ENCODE data around the gene UPK3B. TPM values are rescaled to one million over a fixed set of nuclear protein-coding genes. Genes with fewer than 3 reads are reported as not detected.
"Not testable (repeated sequence)": the region's sequence is repeated elsewhere in the genome, so short reads cannot be mapped to it uniquely, and the experiment has no call there.

The UPK3B gene
- 1.2 and 2.6 TPM in 2 replicates for total RNA-seq (2013; cell fraction: nucleolus; rRNA removed)
- total RNA-seq (2014; rRNA removed) (0.71 TPM in 1 of 2 replicates, not detected in the other), total RNA-seq (2014; rRNA removed; fragmentation: Illumina TruSeq; extraction: Trizol) (0.18 and 0.27 TPM in 2 replicates), total RNA-seq (2021) (0.72 and 1.3 TPM in 2 replicates), polyA plus RNA-seq (2011; rRNA removed) (0.16 TPM in 1 of 2 replicates, not detected in the other), polyA plus RNA-seq (2014; fragmentation: Illumina TruSeq; extraction: Trizol) (not detected in 2 replicates), polyA plus RNA-seq (2014; fragmentation: Nextera tagmentation; extraction: Ambion mirVana) (not detected), polyA plus RNA-seq (2014; rRNA removed) (not detected in 2 replicates), polyA plus RNA-seq (2016; fragmentation: Nextera tagmentation; extraction: Ambion mirVana) (under 1 TPM; 0.26 to 0.35 TPM), polyA minus RNA-seq (2011; rRNA and poly(A)+ RNA removed) (0.05 TPM in 1 of 2 replicates, not detected in the other), Bru-seq, nascent RNA (percentile 32 among the genes with signal in this experiment), BruChase-seq, experiment 1, labeled RNA remaining after a 6-hour chase (percentile 41 among the genes with signal in this experiment), BruChase-seq, experiment 2, labeled RNA remaining after a 2-hour chase (percentile 36 among the genes with signal in this experiment)
- not detected for polyA plus RNA-seq (2011; ENCODE audit: low read depth)
- polyA plus RNA-seq (2011; cell fraction: cytosol; rRNA removed): not detected in 2 replicates
- polyA plus RNA-seq (2011; cell fraction: nucleus; rRNA removed): 0.39 and 0.43 TPM in 2 replicates
- 0.09 and 0.10 TPM in 2 replicates for polyA plus RNA-seq (2012)
- polyA minus RNA-seq (2011; cell fraction: cytosol; rRNA and poly(A)+ RNA removed): not detected in 2 replicates
- polyA minus RNA-seq (2011; cell fraction: nucleus; rRNA and poly(A)+ RNA removed): 1.5 and 3.5 TPM in 2 replicates
- long read RNA-seq, experiment 1: 0 reads
- long read RNA-seq, experiment 2: 0 reads

- Histone ChIP-seq H3K36me3 (ENCODE audit: control insufficient read depth in 2 of 2, insufficient read depth in 2 of 2, low read length in 1 of 2) (peaks cover 0 to 2% of the 10 kb centered on the region in 2 experiments; a peak in 2 of 4 replicates), H2AFZ (ENCODE audit: control insufficient read depth, low read depth, low read length) (no peak within 1 kb of the TSS), H3K4me3 (no peak within 1 kb of the TSS), H3K9me3 (replicated peaks; ENCODE audit: control insufficient read depth, insufficient read depth, low read length) (no peaks in the 10 kb centered on the region), H3K27me3 (replicated peaks in 1 of 2; ENCODE audit: control insufficient read depth in 2 of 2, insufficient read depth in 2 of 2, low read length in 1 of 2) (no peaks in the 10 kb centered on the region), H3K4me1 (ENCODE audit: control insufficient read depth, insufficient read depth, low read length) (no peaks in the 10 kb centered on the region), H3K4me2 (ENCODE audit: control insufficient read depth, insufficient read depth) (no peak within 1 kb of the TSS), H3K9ac (ENCODE audit: control insufficient read depth, insufficient read depth, low read length) (no peak within 1 kb of the TSS), H3K27ac (ENCODE audit: control insufficient read depth, insufficient read depth) (no peak within 1 kb of the TSS), H3K79me2 (ENCODE audit: control insufficient read depth, insufficient read depth, low read length) (no peaks in the 10 kb centered on the region), H4K20me1 (ENCODE audit: control insufficient read depth, insufficient read depth) (no peaks in the 10 kb centered on the region)
- in situ Hi-C loops (cut with MboI): loop anchor here (25.0 kb wide), 1 partner anchor 502 kb away; no protein-coding TSS in a partner anchor
- SMC1A ChIA-PET (ENCODE audit: uncharacterized antibody, unreplicated experiment): no interaction called here
- POLR2A ChIA-PET: no interaction called here
- RAD21 ChIA-PET (ENCODE audit: unreplicated experiment): no interaction called here
- no TSS peak for BruUV-seq (replicated peaks)
- TF ChIP-seq FOXM1 (IDR thresholded peaks at IDR 0.05; ENCODE audit: low read depth, low read length): no peak
- TF ChIP-seq CTCF (IDR thresholded peaks at IDR 0.05 in 2 of 3, conservative IDR thresholded peaks at IDR 0.05 in 1 of 3; ENCODE audit: control insufficient read depth in 2 of 3, extremely low read depth in 1 of 3, insufficient read depth in 1 of 3, low read depth in 3 of 3, low read length in 3 of 3): 0 out of 6 replicates have a peak, but pooled peaks of 1 of the 3 experiments have one; percentile 1
- 66% methylated on average over 20 of the region's 20 CpGs for WGBS (ENCODE audit: insufficient coverage, insufficient replicate concordance, low lambda C conversion rate, missing lambda C conversion rate)
- FAIRE-seq: no peak
- intact Hi-C loops (cut with micrococcal nuclease; ENCODE audit: unreplicated experiment): no loop called here
- CTCF ChIA-PET: interaction anchor here (0.6 to 1.2 kb wide), 2 partner anchors 20 to 86 kb away, joined by 3 to 4 read pairs; no protein-coding TSS in a partner anchor
- peak; percentile 22 for ATAC-seq
- DNase-seq (ENCODE audit: low read depth, low spot score): no peak
Measured at GRCh38 chr7:76509931-76510877, at the start of gene UPK3B. TSS of gene UPK3B (plus strand) at chr7:76510552. CDS start at chr7:76510653, 101 bp downstream.

- H3K4me1 ChIP-seq (ENCODE audit: control insufficient read depth, insufficient read depth, low read length); H3K9ac ChIP-seq (ENCODE audit: control insufficient read depth, insufficient read depth, low read length); in situ Hi-C loops (cut with MboI); H3K27me3 ChIP-seq (replicated peaks in 1 of 2; ENCODE audit: control insufficient read depth in 2 of 2, insufficient read depth in 2 of 2, low read length in 1 of 2); BruUV-seq (replicated peaks); H3K79me2 ChIP-seq (ENCODE audit: control insufficient read depth, insufficient read depth, low read length); CTCF ChIA-PET; POLR2A ChIA-PET; intact Hi-C loops (cut with micrococcal nuclease; ENCODE audit: unreplicated experiment); H3K4me3 ChIP-seq; SMC1A ChIA-PET (ENCODE audit: uncharacterized antibody, unreplicated experiment); H4K20me1 ChIP-seq (ENCODE audit: control insufficient read depth, insufficient read depth); RAD21 ChIA-PET (ENCODE audit: unreplicated experiment); H3K9me3 ChIP-seq (replicated peaks; ENCODE audit: control insufficient read depth, insufficient read depth, low read length); H3K27ac ChIP-seq (ENCODE audit: control insufficient read depth, insufficient read depth); H3K36me3 ChIP-seq (ENCODE audit: control insufficient read depth in 2 of 2, insufficient read depth in 2 of 2, low read length in 1 of 2); H2AFZ ChIP-seq (ENCODE audit: control insufficient read depth, low read depth, low read length); DNase-seq (ENCODE audit: low read depth, low spot score); H3K4me2 ChIP-seq (ENCODE audit: control insufficient read depth, insufficient read depth); ATAC-seq; FAIRE-seq: not testable (repeated sequence)
- WGBS (ENCODE audit: insufficient coverage, insufficient replicate concordance, low lambda C conversion rate, missing lambda C conversion rate): 35% methylated on average over 5 of the region's 20 CpGs
Measured at GRCh38 chr7:76460767-76461166, 49.6 kb upstream of the UPK3B start.

Data from GM12878 (cell line).